Amygdala (tissue), 56 donors: Measurements from ENCODE around the gene SH3D19.
"Not testable (repeated sequence)": the region's sequence is repeated elsewhere in the genome, so short reads cannot be mapped to it uniquely, and the experiment has no call there.

Experiments used
- DNase-seq, 56 donors: peaks; one replicate each; lab custom pipeline; 2025; lab: John Stamatoyannopoulos, UW

The SH3D19 gene

DNA sequence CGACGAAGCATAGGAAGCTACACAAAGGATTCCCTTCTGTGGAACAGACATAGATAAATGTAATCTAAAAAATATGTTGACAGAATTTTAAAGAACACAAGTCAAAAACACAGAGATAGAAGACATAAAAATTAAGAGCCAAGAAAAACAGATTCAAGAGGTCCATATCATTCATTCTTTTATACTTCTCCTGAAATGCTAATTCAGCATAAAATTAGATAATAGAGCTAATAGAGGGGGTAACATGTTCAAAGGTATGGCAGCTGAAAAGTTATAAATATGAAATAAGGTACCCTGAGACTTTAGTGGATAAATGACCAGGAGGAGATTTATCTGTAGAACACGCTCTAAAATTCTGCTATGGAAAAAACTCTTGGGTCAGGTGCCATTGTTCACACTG lies 85.8 kb downstream of the SH3D19 start:
- DNase-seq: no peak

- DNase-seq: peak in 4 of 56 donors; percentile 19 to 51 (median 33)
Observed at GRCh38 chr4:151238477-151238876, 86.9 kb downstream of the SH3D19 start.

GRCh38 chr4:151236036-151236435 lies 89.4 kb downstream of the SH3D19 start:
- DNase-seq: no peak

DNA sequence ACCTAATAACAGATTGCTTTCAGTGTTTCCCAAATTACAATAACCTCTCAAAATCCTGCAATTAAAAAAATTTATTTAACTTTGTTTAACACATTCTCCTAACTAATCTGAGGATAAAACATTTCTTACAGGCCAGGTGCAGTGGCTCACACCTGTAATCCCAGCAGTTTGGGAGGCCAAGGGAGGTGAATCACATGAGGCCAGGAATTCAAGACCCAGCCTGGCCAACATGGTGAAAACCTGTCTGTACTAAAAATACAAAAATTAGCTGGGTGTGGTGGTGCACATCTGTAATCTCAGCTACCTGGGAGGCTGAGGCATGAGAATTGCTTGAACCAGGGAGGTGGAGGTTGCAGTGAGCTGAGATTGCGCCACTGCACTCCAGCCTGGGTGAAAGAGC lies 90.0 kb downstream of the SH3D19 start:
- DNase-seq: not testable (repeated sequence)

DNA sequence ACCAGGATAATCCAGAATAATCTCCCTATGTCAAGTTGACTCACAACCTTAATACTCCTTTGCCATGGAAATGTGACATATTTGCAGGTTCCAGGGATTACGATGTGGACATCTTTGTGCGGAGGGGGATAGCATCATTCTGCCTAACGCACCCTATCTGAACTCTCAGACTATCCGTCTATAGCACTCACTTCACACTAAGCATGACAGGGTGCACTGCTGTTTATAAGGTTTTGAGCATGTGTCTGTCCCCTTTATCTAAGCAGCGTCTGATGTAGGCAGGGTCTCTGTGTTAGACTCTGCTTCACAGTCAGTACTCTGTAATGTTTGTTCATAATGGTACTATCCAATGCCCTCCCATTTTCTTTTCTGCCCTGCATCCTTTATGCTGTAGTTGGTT lies 91.8 kb downstream of the SH3D19 start:
- DNase-seq: no peak

DNA sequence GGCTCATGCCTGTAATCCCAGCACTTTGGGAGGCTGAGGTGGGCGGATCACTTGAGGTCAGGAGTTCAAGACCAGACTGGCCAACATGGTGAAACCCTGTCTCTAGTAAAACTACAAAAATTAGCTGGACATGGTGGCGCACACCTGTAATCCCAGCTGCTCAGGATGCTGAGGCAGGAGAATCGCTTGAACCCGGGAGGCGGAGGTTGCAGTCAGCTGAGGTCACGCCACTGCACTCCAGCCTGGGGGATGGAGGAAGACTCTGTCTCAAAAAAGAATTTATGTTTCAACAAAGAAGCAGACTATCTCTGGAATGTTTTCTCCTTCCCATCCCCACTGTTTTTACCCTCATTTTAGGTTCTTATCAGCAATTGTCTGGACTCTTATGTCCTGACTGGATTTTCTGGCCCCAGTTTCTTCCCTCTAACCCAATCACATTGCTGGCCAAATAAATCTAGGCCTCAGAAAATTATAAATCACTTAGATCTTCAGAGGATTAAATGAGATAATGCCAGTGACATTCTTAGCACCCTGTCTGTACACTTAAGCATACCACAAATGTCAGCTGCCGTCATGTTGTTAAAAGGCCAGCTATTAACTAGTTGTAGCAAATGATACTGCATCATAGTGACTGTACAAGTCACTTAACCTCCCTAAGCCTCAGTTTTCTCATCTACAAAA lies 93.3 kb downstream of the SH3D19 start:
- no peak for DNase-seq

GRCh38 chr4:151228189-151229119 lies 97.0 kb downstream of the SH3D19 start:
- no peak for DNase-seq

DNA sequence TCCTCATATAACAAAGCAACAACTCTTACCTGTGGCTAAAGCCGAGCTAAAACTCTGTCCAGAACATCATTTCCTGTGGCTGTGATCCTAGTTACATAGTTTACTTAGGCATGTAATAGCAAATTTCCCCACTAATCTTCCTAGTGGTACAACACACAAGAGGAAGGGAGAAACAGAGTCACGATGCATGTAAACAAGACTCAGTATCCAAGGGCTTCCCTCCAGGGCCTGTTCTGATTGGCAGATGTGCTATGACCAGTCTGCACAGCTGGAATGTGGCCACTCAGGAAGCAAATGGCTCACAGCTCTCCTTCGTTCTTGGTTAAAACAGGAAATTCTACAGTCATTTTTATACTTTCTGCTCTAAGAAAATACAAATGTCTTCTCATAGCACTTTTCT lies 97.7 kb downstream of the SH3D19 start:
- DNase-seq: peak in 36 of 56 donors; percentile 2 to 70 (median 31)

DNA sequence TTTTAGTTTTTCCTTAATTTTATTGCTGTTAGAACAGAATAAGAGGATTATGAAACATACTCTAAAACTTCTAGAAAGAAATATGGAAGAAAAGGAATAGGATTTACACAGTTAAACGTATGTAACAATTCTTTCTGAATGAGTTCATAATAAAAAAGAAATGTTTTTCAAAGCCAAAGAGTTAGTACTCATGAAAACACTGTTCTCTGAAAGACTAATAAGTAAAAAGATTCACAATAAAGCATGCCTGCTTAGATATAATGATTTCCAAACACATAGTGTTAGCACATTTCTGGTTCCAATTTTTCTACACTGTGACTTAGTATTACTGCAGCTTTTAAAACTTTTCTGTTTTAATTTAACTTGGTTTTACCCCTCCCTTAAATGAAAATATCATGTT lies 98.2 kb downstream of the SH3D19 start:
- DNase-seq: no peak

GRCh38 chr4:151226004-151226932 lies 99.1 kb downstream of the SH3D19 start:
- DNase-seq: peak in 3 of 56 donors; percentile 4 to 41 (median 23)

- DNase-seq: no peak
Observed at GRCh38 chr4:151223465-151223864, 101.9 kb downstream of the SH3D19 start.

DNA sequence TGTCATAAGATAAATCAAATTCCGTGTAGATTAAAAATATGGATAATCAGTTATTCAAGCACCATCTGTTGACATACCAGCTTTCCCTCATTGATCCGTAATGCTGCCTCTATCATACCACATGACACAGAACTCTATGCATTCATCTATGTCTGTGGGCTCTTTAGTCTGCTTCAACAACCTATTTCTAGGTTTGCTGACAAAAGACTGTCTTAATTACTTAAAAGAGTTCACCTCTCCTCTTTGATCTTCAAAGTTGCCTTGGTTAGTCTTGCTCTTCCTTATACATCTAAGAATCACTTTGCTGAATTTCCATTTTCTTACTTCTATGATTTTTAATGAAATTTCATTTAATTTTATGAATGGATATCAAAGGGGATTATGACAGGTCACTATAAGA lies 105.5 kb downstream of the SH3D19 start:
- no peak for DNase-seq

GRCh38 chr4:151219091-151219490 lies 106.3 kb downstream of the SH3D19 start:
- DNase-seq: no peak

DNA sequence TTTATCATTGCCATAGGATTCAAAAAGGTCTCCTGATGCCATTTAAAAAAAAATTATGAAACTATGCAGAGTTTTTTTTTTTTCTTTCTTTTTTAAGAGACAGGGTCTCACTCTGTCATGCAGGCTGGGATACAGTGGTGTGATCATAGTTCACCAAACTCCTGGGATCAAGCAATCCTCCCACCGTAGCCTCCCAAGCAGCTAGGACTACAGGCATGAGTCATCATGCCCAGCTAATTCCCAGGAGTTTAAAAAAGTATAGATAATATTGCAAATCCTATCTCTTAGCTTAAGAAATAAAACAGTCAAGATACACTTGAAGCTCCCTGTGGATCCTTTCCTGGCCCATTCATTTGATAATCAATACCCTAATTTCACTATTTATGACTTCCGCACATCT lies 107.1 kb downstream of the SH3D19 start:
- no peak for DNase-seq

- no peak for DNase-seq
Observed at GRCh38 chr4:151217326-151217725, 108.1 kb downstream of the SH3D19 start.

- DNase-seq: no peak
Observed at GRCh38 chr4:151215295-151215694, 110.1 kb downstream of the SH3D19 start.

- DNase-seq: no peak
Observed at GRCh38 chr4:151207868-151208267, 117.5 kb downstream of the SH3D19 start.

- no peak for DNase-seq
Observed at GRCh38 chr4:151207186-151207585, 118.2 kb downstream of the SH3D19 start.

GRCh38 chr4:151206241-151207005 lies 119.0 kb downstream of the SH3D19 start:
- no peak for DNase-seq

- DNase-seq: no peak
Observed at GRCh38 chr4:151205722-151206121, 119.7 kb downstream of the SH3D19 start.
